ENCODE measurements around the gene HOXD10. TPM values are rescaled to one million over a fixed set of nuclear protein-coding genes. Genes with fewer than 3 reads are reported as not detected.
A peak's percentile ranks its signal among the peaks of the same experiment; 100 is the strongest.

Gene HOXD10
- total RNA-seq, 4 donors from 2014 or later, result 0.56 to 1.1 (median 0.56) TPM; not detected in 1

- peak in 2 of 3 donors; percentile 62 to 79 for TF ChIP-seq CTCF (IDR thresholded peaks at IDR 0.05)
- DNase-seq (ENCODE audit: low spot score), result peak; percentile 79
- ATAC-seq (ENCODE audit: low FRiP score), result no peak
Measured at GRCh38 chr2:176126929-176127773, 10.6 kb downstream of the HOXD10 start.

GRCh38 chr2:176127774-176128072 lies 11.1 kb downstream of the HOXD10 start:
- ATAC-seq (ENCODE audit: low FRiP score), result no peak
- TF ChIP-seq CTCF (IDR thresholded peaks at IDR 0.05), result no peak
- DNase-seq (ENCODE audit: low spot score), result no peak

- TF ChIP-seq CTCF (IDR thresholded peaks at IDR 0.05), result no peak
- DNase-seq (ENCODE audit: low spot score) (no peak), ATAC-seq (ENCODE audit: low FRiP score) (no peak)
Measured at GRCh38 chr2:176128172-176128981, 11.8 kb downstream of the HOXD10 start.

GRCh38 chr2:176128982-176129796 lies 12.6 kb downstream of the HOXD10 start, which contains the start of gene HOXD8:
Gene HOXD8, plus strand, starts transcription at chr2:176129705. Its CDS starts 662 bp downstream, at chr2:176130367.
- DNase-seq (ENCODE audit: low spot score), result no peak
- peak; percentile 41 for ATAC-seq (ENCODE audit: low FRiP score)
- no peak for TF ChIP-seq CTCF (IDR thresholded peaks at IDR 0.05)

GRCh38 chr2:176129813-176130146 lies 13.2 kb downstream of the HOXD10 start:
- ATAC-seq (ENCODE audit: low FRiP score) (peak; percentile 19), DNase-seq (ENCODE audit: low spot score) (no peak)
- no peak for TF ChIP-seq CTCF (IDR thresholded peaks at IDR 0.05)

- ATAC-seq (ENCODE audit: low FRiP score), result peak; percentile 52
- no peak for TF ChIP-seq CTCF (IDR thresholded peaks at IDR 0.05)
- no peak for DNase-seq (ENCODE audit: low spot score)
Measured at GRCh38 chr2:176130147-176130956, 13.8 kb downstream of the HOXD10 start.
